HG02970 (cell line): ENCODE results near the gene FCHSD1.

Experiments used
- ATAC-seq: cut with Tn5 transposase; IDR thresholded peaks from one replicate; pipeline ENCODE4 v1.9.1; 2021; ENCODE audit warnings: mild to moderate bottlenecking, moderate library complexity, moderate number of reproducible peaks; ENCODE audit not compliant: unreplicated experiment, low FRiP score

Gene FCHSD1

DNA sequence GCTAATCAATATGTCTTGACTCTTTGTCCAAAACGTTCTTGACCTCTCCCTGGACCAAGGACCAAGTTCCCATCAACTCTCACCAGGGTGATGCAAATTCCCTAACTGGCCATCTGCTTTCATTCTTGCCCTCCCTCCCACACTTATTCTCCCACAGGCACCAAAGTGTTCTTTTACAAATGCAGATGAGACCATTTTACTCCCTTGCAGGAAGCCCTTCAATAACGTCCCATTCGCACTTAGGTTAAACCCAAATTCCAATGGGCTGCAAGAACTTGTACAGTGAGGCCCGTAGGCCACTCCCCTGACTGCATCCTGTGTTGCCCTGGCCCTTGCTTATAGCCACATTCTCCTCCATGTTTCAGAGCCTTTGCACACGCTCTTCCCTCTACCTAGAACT lies 23.5 kb upstream of the FCHSD1 start:
- no peak for ATAC-seq

DNA sequence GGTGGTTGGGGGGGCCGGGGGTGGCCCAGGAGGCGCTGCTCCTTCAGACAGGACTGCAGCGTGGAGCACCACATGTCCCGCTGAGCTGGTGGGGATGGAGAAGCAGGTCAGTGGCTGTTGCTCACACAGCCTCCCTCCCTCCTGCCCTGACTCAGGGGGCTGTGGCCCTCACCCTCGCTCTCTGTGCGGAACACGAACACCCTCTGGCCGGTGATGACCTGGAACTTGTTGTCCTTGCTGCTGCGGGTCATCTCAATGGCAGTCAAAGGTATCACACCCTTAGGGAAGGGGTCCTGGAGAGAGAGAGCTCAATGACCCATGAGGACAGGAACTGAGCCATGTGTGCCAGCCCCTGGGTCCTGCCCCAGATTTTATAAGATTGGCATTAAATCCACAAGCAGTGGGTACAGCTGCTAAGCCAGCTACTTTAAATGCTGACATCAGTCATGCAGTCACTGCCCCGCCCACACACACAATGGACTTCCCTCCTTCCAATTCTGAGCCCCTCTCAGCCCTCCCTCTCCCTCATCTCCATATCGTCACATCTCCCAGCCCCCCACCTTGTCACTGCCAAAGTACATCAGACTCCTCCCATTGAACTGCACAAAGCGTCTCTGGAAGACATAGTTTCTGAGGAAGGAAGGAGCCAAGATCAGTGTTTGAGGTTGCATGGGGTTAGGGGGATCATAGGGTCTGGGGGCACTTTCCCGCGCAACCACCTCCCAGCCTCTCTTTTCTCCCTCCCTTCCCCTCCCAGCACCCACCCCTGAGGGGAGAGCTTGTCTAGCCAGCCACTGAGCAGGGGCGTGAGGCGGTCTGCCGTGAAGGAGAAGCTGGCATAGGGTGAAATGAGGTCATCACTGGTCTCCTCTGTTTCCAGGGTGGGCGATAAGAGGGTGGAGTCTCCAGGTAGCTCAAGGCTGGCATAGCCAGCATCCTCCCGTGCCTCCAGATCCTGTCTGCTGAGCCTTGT lies 21.9 kb upstream of the FCHSD1 start:
- no peak for ATAC-seq

DNA sequence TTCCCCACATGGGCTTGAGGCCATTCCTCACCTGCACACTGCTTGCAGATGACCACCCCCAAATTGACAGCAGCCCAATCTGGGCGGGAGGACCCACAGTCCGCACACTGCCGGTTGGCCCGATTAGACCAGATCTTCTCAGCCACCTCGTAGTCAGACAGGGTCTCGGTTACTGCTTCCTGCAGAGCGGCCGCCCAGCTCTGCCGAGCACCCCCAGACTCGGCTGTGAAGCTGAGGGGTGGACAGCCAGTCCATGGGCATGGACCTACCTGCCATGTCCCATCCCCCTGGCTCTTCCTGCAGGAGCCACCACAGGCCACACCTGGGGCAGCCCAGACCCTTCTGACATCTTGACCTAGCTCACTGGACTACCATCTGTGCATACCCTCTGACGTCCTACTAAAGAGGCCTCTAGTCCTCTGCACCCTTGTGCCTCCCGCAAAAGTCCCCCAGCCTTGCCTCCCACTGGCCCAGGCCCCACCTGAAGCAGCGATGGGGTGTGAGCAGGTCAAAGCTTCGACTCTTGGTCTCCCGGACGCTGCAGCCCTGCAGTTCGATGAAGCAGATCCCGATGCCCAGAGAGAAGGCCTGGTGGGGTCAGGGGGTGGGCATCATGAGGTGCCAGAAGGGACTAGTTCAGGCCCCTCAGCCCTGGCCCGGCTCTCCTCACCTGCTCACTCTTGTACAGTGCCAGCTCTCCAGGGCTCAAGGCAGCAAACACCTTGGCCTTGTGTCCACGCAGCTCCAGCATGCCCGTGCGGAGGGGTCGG lies 21.0 kb upstream of the FCHSD1 start:
- no peak for ATAC-seq

DNA sequence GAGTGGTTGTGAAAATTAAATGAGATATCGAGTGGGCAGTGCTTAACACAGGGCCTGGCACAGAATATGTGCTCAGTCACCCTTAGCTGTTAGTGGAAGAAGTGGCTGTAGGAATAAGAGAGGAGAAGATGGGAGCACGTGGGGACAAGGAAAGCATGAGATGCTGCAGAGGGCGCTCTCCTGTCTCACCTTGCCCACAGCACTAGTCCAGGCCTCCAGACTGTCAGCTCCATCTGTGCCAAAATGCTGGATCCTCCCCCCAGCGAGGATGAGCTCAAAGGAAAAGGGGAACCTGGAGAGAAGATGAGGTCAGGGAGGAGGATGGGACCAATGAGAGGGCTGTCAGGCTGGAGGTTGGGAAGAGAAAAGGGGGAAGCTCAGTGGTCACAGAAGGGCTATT lies 18.3 kb upstream of the FCHSD1 start:
- no peak for ATAC-seq

DNA sequence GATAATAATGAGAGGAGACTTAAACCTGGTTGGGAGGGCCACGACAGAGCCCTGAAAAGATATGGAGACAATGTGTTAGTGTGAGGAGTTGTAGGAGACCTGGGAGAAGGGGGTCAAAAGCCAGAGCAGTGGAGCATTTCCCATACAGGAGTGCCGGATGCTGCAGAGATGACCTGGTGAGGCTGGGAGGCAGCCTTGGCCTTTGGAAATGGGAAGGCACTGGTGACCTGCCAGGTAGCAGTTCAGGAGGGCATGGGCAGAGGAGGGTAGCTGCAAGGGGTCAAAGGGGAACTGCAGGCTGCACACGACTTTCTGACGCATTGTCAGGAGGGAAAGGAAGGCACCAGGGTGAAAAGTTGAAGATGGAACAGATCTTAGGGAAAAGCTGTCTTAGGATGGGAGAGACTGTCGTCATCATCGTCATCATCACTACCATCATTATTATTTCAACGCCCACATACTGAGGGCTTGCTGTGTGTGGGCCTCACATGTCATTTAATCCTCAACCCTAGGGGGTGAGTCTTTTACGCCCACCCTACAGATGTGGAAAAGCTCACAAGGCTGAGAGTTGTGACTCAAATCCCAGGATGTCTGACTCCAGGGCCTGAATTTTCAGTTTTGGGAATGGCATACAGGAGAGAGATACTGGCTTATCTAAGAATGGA lies 17.5 kb upstream of the FCHSD1 start:
- ATAC-seq: no peak

DNA sequence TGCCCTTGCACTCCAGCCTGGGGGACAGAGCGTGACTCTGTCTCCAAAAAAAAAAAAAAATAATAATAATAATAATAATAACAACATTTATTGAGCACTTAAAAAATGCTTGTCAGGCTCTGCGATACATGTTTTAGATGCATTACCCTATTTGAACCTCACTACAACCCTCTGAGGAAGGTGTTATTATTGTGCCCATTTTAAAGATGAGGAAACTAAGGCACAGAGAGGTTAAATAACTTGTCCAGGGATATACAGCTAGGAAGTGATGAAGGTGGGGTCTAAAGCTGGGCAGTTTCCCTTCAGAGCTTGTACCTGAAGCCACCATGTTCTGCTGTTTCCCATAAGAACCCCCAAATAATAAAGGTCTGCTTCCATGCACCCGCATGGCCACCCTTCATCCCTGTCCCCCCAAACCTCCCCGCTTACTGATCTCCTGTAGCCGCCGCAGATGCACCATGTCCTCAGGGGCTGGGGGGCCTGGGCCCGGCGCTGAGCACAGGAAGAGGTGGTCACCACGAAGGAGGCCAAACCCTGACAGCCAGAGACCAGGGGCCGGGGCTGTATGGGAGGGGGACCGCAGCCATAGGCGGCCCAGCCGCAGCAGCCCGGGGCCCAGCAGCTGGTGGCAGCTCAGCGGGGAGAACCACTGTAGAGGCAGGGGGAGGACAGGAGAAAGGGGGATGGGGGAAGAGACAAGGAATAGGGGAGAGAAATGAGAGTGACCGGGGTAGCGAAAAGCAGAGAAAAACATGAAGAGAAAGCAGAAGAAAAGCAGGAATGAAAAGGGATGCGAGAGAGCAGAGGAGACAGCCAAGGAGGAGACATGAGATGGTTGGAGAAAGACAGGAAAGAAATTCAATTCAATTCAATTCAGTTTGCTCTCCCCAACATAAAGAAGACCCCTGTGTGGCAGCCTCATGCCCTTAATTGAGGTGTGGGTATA lies 15.1 kb upstream of the FCHSD1 start:
- ATAC-seq: no peak

DNA sequence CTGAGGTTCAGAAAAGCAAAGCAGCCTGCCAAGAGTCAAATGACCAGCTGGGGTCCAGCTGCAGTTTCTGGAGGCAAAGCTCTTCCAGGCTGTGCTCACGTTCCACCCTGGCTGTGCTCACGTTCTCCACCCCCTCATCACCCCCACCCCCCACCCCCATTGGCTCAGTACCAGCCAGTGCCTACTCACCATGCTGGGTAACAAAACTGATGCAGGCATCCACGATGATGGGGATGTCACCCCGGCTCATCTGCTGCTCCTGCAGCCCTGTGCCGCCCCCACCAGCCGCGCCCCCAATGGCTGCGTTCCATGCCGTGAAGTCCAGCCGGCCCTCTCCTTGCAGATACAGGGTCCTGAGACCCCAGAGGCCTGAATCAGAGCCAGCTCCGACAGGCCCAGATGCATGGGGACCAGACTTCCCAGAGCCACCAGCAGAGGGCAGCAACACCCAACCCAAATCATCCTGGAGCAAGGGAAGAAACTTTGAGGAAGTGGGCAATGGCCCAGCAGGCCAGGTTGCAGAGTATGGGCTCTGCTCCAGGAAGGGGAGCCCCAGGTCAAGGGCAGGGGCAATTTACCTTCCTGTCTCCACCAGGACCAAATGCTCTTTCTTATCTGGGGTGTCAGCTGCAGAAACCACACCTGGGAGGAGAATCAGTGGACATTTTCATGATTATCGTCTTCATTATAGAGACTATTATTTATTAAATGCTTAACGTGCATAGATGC lies 13.7 kb upstream of the FCHSD1 start:
- no peak for ATAC-seq

DNA sequence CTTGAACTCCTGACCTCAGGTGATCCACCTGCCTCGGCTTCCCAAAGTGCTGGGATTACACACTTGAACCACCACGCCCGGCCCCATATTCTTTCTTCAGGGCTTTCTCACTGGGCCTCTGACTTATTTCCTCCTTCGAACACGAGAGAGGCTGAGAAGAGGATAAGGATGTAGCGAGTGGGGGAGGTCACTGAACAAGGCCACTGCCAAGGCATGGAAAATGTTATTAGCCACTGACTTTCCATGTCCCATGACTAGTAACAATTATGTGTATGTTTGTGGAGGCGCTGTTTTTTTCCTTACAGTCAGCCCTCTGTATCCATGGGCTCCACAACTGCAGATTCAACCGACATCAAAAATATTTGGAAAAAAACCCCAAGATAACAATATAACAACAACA lies 12.3 kb upstream of the FCHSD1 start:
- ATAC-seq: no peak

DNA sequence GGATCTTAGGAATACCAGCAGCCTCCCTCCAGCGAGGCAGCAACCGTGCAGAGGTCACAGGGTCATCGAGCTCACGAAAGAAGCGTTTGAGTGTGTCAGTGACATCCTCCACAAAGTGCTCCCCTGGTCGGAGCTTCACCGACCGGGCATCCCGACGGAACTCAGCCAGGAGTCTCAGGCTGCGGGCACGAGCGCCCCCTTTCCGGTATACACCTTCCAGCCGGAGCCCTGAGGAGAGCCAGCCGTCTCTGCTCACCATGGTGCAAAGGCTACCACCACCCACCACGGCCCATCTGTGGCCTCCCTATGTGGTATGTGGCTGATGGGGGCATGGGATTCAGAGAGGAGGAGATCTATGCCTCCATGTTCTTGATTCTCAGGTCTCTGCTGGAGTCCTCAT lies 10.8 kb upstream of the FCHSD1 start:
- no peak for ATAC-seq

DNA sequence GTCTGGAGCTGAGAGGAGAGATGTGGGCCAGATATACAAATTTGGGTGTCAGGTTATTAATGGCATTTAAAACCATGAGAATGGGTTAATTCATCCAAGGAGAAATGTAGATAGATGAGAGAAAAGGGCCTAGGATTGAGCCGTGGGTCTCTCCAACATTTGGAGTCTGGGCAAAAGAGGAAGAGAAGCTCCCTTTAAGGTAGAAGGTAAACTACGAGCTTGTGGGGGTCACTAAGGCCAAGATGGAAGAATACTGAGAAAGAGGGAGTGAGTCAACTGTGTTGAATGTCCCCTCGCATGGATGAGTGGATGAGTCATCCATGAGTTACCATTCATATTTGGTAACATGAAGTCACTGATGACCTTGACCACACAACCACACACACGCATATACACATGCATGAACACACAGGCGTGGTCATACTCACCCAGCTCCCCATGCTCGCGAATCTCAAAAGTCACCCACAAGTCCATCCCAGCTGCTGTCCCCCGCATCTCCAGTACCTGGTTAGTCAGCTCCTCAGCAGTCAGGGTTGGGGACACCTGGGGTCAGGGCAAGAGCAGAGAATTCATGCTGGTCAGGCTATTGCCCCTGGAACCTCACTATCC lies 6.8 kb upstream of the FCHSD1 start:
- no peak for ATAC-seq

DNA sequence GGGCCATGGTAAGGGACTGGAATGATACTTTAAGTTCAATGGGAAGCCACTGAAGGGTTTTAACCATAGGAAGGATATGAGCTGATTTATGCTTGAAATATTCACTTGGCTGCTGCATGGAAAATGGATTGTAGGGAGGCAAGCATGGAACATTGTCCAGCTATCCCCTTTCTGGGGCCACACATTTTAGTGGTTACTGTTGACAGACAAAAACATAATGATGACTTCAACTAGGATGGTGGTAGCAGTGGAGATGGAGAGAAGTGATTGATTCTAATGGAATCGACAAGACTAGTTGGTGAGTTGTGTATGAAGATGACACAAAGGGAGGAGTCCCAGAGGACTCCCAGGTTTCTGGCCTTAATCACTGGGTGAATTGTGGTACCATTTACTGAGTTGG lies 6.2 kb upstream of the FCHSD1 start:
- ATAC-seq: no peak

DNA sequence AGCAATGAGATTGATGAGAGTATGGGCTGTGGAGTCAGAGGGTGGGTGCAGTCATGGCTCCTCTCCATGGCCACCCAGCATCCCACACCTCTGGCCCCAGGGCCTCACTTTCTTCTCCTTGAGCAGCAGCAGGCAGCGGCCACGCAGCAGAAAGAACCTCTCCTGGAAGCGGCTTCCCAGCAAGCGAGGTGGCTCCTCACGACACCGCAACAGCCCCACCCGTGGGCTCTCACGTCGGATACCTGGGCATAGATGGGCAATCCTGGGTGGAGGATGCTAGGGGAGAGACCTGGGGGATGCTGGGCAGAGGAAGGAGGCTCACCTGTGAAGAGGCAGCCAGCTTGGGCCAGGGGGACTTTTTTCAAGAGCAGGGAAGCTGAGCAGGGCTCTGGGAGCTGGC lies 5.2 kb upstream of the FCHSD1 start:
- no peak for ATAC-seq

DNA sequence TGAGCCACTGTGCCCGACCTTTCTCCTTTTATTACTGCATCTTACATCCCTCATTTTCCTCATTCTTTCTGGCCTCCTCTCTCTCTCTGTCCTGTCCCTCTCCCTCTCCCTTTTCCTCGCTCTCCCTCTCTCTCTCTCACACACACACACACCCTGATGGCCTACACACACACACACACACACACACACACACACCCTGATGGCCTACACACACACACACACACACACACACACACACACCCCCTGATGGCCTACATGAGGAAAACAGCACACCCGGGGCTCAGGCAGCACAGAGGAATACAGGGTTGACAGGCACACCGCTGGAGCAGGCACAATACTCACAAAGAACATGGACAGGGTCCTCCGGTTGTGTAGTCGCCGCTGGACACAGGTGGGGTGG lies 3.8 kb upstream of the FCHSD1 start:
- no peak for ATAC-seq

DNA sequence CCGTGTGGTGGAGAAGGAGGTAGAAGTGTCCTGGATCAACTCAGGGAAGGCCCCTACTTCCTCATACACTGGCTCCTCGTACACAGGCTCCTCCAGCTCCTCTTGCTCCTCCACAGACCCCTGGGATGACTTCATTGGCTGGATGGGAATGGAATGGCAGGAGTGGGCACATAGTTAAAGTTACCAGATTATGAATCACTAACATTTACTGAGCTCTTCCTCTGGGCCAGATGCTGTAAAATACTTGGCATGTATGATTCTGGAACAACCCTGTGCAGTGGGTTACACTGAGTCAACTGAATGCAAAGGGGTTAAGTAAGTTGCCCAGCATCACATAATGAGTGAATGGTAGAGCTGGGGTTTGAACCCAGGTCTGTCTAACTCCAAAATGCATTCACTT lies 3.1 kb upstream of the FCHSD1 start:
- no peak for ATAC-seq

DNA sequence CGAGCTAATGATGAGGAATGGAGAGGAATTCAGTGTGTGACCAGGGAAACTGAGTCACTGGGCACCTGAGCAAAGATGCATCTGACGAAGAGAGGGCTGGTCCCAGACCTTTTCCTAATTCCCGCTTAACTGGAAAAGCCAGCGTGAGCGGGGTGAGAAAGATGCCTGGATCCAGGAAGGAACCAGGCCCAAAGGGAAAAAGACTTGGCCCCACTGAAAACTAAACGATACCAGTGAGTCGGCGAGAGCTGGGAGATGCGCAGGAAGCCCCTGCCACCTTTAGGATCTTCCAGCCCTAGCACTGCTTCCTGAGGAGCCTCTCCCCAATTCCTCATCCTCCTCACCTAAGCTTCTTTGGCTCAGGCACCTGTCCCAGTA lies 499 bp upstream of the FCHSD1 start:
- no peak for ATAC-seq

DNA sequence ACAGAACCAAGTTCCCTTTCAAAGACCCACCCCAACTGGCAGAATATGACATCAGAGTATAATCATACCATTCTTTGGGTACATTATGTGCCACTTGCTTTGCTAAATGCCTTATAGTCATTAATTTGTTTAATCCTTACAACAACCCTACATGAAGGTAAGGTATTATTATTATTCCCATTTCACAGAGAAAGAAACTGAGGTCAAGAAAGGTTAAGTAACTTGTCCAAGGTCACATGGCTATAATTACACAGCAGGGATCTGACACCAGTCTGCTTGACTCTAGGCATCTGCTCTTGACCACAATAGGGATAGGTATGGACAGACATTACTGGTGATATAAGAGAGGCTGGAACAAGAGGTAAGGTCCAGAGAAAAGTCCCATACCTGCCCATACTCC lies 1.2 kb downstream of the FCHSD1 start:
- no peak for ATAC-seq

DNA sequence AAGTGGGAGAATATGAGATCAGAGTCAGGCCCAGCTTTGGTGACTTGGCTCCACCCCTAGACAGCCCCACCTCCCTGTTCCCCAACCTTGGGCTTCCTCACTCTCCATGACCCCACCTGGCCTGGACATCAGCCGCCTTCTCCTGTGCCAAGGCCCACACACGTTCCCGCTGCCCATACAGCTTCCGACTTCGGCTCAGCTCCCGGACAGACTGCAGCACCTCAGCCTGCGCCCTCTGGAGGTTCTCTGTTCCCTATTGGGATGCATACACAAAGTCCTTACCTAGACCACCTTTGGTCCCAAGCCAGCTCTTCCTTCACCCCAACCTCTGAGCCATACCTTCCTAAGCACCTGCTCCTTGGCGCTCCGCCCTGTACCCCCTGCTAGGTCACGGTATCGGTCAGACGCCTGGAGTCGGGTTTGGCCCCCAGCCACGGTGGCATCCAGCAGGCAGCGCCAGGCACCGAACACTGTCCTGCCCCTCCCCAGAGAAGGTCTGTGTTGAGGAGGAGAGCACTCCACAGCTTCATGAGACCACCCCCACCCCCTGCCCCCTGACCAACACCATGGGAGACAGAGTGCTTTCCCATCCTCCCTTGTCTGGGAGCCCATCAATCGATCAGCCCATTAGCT lies 2.0 kb downstream of the FCHSD1 start:
- ATAC-seq: no peak

DNA sequence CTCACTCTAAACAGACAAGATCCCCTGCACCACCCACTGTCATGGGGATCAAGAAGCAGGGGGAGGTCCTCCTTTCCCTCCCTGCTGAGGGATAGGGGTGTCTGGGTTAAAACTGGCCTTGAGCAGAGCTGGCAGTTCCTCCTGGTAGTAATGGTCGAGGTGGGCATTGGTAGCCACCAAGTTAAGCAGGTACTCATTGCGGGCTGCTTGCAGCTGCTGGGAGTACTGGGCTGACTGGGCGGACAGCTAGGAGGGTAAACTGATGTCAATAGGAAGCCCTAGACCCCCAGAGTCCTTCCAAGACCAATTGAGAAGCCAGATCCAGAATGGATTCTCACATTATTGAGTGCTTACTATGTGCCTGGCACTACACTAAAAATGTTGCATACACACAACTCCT lies 3.4 kb downstream of the FCHSD1 start:
- no peak for ATAC-seq

DNA sequence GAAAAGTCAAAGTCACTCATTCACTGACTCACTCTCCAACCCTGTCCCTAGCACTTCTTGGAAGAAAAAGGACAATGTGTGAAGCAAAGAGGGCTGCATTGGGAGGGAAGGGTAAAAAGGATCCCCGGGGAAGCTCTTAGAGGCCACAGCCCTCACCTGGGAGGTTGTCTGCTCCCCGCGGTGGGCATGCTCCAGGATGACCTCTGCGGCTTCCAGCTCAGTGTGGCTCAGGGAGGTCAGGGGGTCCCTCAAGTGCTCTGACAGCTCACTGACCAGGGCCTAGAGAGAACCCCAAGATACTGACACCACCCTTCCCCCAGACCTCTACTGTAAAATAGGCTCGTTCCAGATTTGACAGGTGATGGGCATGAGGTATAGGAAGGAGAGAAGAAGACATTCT lies 4.0 kb downstream of the FCHSD1 start:
- no peak for ATAC-seq
